Stomach (tissue), 9 donors: ENCODE results near the gene NDUFA12. TPM values are rescaled to one million over a fixed set of nuclear protein-coding genes. Genes with fewer than 3 reads are reported as not detected.

ENCODE experiments used
- DNase-seq, 2 donors: peaks; one replicate each; pipeline versions ENCODE4 v3.0.0 to v3.0.0-alpha.2; 2013 to 2019
- H3K27ac ChIP-seq, 5 donors: fragments of 200-600 bp in 4 of 5; sonication (generic) in 4 of 5; one replicate each; pipeline ENCODE4 v1.5.1; 2013 to 2019; ENCODE audit warnings: mild to moderate bottlenecking in 1 of 5, moderate library complexity in 1 of 5
- H3K27me3 ChIP-seq, 3 donors: fragments of 200-600 bp; sonication (generic); one replicate each; pipeline ENCODE4 v1.5.1; 2017 to 2019; ENCODE audit warnings: mixed run types in 1 of 3
- H3K36me3 ChIP-seq, 4 donors: fragments of 200-600 bp; sonication (generic); 1 replicate in 3 of 4; 2 replicates in 1 of 4; pipeline ENCODE4 v1.5.1; 2016 to 2019
- H3K4me1 ChIP-seq, 4 donors: fragments of 200-600 bp; sonication (generic); one replicate each; pipeline ENCODE4 v1.5.1; 2016 to 2019
- H3K4me3 ChIP-seq, 4 donors: fragments of 200-600 bp; sonication (generic) in 3 of 4; one replicate each; pipeline ENCODE4 v1.5.1; 2016 to 2019; ENCODE audit warnings: mild to moderate bottlenecking in 1 of 4
- H3K9me3 ChIP-seq, 4 donors: fragments of 200-600 bp; sonication (generic); one replicate each; pipeline ENCODE4 v1.5.1; 2016 to 2019
- CTCF ChIP-seq, 7 experiments: fragments of 450-650 bp in 4 of 7; fragments of 200-600 bp in 3 of 7; sonication (generic) in 3 of 7; IDR thresholded peaks; one replicate each; pipeline ENCODE4 v1.5.1; 2016 to 2019; ENCODE audit warnings: antibody characterized with exemption in 7 of 7, control low read depth in 2 of 7, mild to moderate bottlenecking in 1 of 7
- EP300 ChIP-seq: sonication (generic); formaldehyde crosslinking; IDR thresholded peaks from one replicate; pipeline ENCODE4 v1.6.1; 2017; ENCODE audit warnings: antibody characterized with exemption
- POLR2A ChIP-seq, 4 donors: fragments of 450-650 bp; IDR thresholded peaks; one replicate each; pipeline ENCODE4 v1.6.1; 2016; ENCODE audit warnings: antibody characterized with exemption in 4 of 4, control low read depth in 2 of 4, mild to moderate bottlenecking in 1 of 4, moderate library complexity in 1 of 4
- POLR2AphosphoS5 ChIP-seq, 3 donors: sonication (generic); formaldehyde crosslinking; IDR thresholded peaks; one replicate each; pipeline ENCODE4 v1.6.1; 2016; ENCODE audit warnings: antibody characterized with exemption in 3 of 3
- WGBS, 5 donors: extraction: QIAGEN DNeasy Blood & Tissue Kit in 3 of 5; methylation state at CpG; one replicate each; pipeline versions ENCODE4 v1.1.5 to v1.1.7; 2013 to 2018; 5-methylcytosine and 5-hydroxymethylcytosine counted together
- intact Hi-C: fragments of 100-400 bp; cut with DNase I; formaldehyde crosslinking; loops from one replicate; pipeline ENCODE4 v1.15.1; 2023; ENCODE audit warnings: low total_unique reads
- polyA plus RNA-seq, 3 donors: library from polyadenylated mRNA; stranded (reverse); fragments of 200-250 nt; gene quantifications; one replicate each; pipeline ENCODE4 v1.2.3, GENCODE V29; 2013
- total RNA-seq, 5 donors: library from RNA; depleted of rRNA; stranded (reverse); fragments of >200 nt; gene quantifications; one replicate each; pipeline versions ENCODE4 v1.1.0 to v1.2.3, GENCODE V29; 2014 to 2016
- donor health status: healthy with polysubstance abuse.
- donor health status: Bipolar disorder and iron deficiency.
- donor health status: healthy.

Gene NDUFA12
- total and polyA plus RNA-seq, 8 donors, result 20.4 to 142 (median 74.9) TPM

- no peak overlapping the region for H3K4me3 ChIP-seq
- TF ChIP-seq POLR2AphosphoS5 (IDR thresholded peaks at IDR 0.05) (no peak), POLR2A (IDR thresholded peaks at IDR 0.05) (no peak), EP300 (no peak), CTCF (IDR thresholded peaks at IDR 0.05) (no peak)
- no peak overlapping the region for H3K27ac ChIP-seq
- WGBS, 5 donors, result 84 to 89% (median 86%) methylated on average over 10 of the region's 10 CpGs
- intact Hi-C loops, result no loop called here
- no peak for DNase-seq
- H3K27me3 ChIP-seq, result no peaks in the 10 kb centered on the region
- H3K4me1 ChIP-seq, result no peaks in the 10 kb centered on the region
- H3K9me3 ChIP-seq, result no peaks in the 10 kb centered on the region
- H3K36me3 ChIP-seq, result no peaks in the 10 kb centered on the region
These were observed 48.4 kb downstream of the NDUFA12 start for GRCh38 chr12:94954948-94955592.

GRCh38 chr12:94954029-94954685 is 49.3 kb downstream of the NDUFA12 start:
- Histone ChIP-seq H3K4me3 (no peak overlapping the region), H3K27ac (peak overlapping the region in 1 of 5 donors; percentile 29), H3K4me1 (no peaks in the 10 kb centered on the region), H3K9me3 (no peaks in the 10 kb centered on the region), H3K27me3 (no peaks in the 10 kb centered on the region), H3K36me3 (no peaks in the 10 kb centered on the region)
- DNase-seq, result peak in 1 of 2 donors; percentile 68
- no peak for TF ChIP-seq CTCF (IDR thresholded peaks at IDR 0.05)
- peak in 2 of 3 donors; percentile 32 to 70 for TF ChIP-seq POLR2AphosphoS5 (IDR thresholded peaks at IDR 0.05)
- intact Hi-C loops, result no loop called here
- WGBS, 5 donors, result 0 to 30% (median 12%) methylated on average over 1 of the region's 1 CpG

- Histone ChIP-seq H3K27ac (no peak overlapping the region), H3K9me3 (no peaks in the 10 kb centered on the region), H3K27me3 (peaks cover 0 to 4% (median 0%) of the 10 kb centered on the region in 3 donors), H3K4me3 (no peak overlapping the region), H3K4me1 (no peaks in the 10 kb centered on the region), H3K36me3 (no peaks in the 10 kb centered on the region)
- DNase-seq, result no peak
- intact Hi-C loops, result no loop called here
- 52 to 71% (median 56%) methylated on average over 2 of the region's 2 CpGs for WGBS, 5 donors
- no peak for TF ChIP-seq POLR2AphosphoS5 (IDR thresholded peaks at IDR 0.05)
- TF ChIP-seq CTCF (IDR thresholded peaks at IDR 0.05), result no peak
- no peak for TF ChIP-seq POLR2A (IDR thresholded peaks at IDR 0.05)
- TF ChIP-seq EP300, result no peak
These were observed 51.2 kb downstream of the NDUFA12 start for GRCh38 chr12:94952325-94952724.

GRCh38 chr12:94951071-94951934 is 52.2 kb downstream of the NDUFA12 start:
- WGBS, 5 donors, result 58 to 70% (median 69%) methylated on average over 7 of the region's 7 CpGs
- TF ChIP-seq EP300 (no peak), POLR2AphosphoS5 (IDR thresholded peaks at IDR 0.05) (no peak), CTCF (IDR thresholded peaks at IDR 0.05) (no peak), POLR2A (IDR thresholded peaks at IDR 0.05) (no peak)
- no peaks in the 10 kb centered on the region for H3K36me3 ChIP-seq
- H3K27ac ChIP-seq, result no peak overlapping the region
- H3K9me3 ChIP-seq, result no peaks in the 10 kb centered on the region
- no peak for DNase-seq
- intact Hi-C loops, result no loop called here
- H3K27me3 ChIP-seq, result peaks cover 0 to 4% (median 0%) of the 10 kb centered on the region in 3 donors
- no peaks in the 10 kb centered on the region for H3K4me1 ChIP-seq
- H3K4me3 ChIP-seq, result no peak overlapping the region
